Nephron (organoid): Measurements from ENCODE around the gene USE1.
A peak's percentile ranks its signal among the peaks of the same experiment; 100 is the strongest.

ENCODE experiments used
- H3K27ac Mint-ChIP-seq, 3 experiments: 2 replicates each; pipeline ENCODE4 v1.8.0; 2020; ENCODE audit warnings: mixed read lengths in 3 of 3, mild to moderate bottlenecking in 2 of 3, moderate library complexity in 1 of 3
- H3K27me3 Mint-ChIP-seq: 2 replicates; pipeline ENCODE4 v1.8.0; 2021; ENCODE audit warnings: low read depth, mild to moderate bottlenecking, moderate library complexity, mixed read lengths
- H3K36me3 Mint-ChIP-seq: 2 replicates; pipeline ENCODE4 v1.8.0; 2020; ENCODE audit warnings: low read depth, mixed read lengths
- H3K4me1 Mint-ChIP-seq: 2 replicates; pipeline ENCODE4 v1.8.0; 2020; ENCODE audit warnings: mixed read lengths
- H3K4me3 Mint-ChIP-seq, 3 experiments: 2 replicates each; pipeline ENCODE4 v1.8.0; 2020; ENCODE audit warnings: mild to moderate bottlenecking in 3 of 3, mixed read lengths in 3 of 3, moderate library complexity in 2 of 3
- H3K9me3 Mint-ChIP-seq: 2 replicates; pipeline ENCODE4 v1.8.0; 2020; ENCODE audit warnings: mixed read lengths
- CTCF ChIP-seq, 3 experiments: fragments of 200-600 bp; sonication (generic); IDR thresholded peaks; one replicate each; pipeline ENCODE4 v1.5.0; 2021; ENCODE audit warnings: antibody characterized with exemption in 3 of 3; ENCODE audit not compliant: unreplicated experiment in 3 of 3

Gene USE1

GRCh38 chr19:17236811-17237543 is 21.8 kb downstream of the USE1 start:
- no peak for TF ChIP-seq CTCF (IDR thresholded peaks at IDR 0.05; ENCODE audit: unreplicated experiment in 3 of 3)
- Mint-ChIP-seq H3K9me3 (no peaks in the 10 kb centered on the region), H3K4me3 (peak overlapping the region; percentile 27 to 68 (median 50)), H3K4me1 (peaks cover 15% of the 10 kb centered on the region), H3K27ac (no peak overlapping the region), H3K36me3 (peaks cover 21% of the 10 kb centered on the region), H3K27me3 (no peaks in the 10 kb centered on the region)

GRCh38 chr19:17237747-17238706 is 22.9 kb downstream of the USE1 start:
- no peak overlapping the region for H3K27ac Mint-ChIP-seq
- no peaks in the 10 kb centered on the region for H3K27me3 Mint-ChIP-seq
- H3K9me3 Mint-ChIP-seq = no peaks in the 10 kb centered on the region
- peaks cover 18% of the 10 kb centered on the region for H3K4me1 Mint-ChIP-seq
- peaks cover 16% of the 10 kb centered on the region for H3K36me3 Mint-ChIP-seq
- no peak for TF ChIP-seq CTCF (IDR thresholded peaks at IDR 0.05; ENCODE audit: unreplicated experiment in 3 of 3)
- H3K4me3 Mint-ChIP-seq = peak overlapping the region; percentile 37 to 68 (median 43)

GRCh38 chr19:17240062-17240752 is 25.1 kb downstream of the USE1 start:
- Mint-ChIP-seq H3K36me3 (peaks cover 11% of the 10 kb centered on the region), H3K4me3 (peak overlapping the region; percentile 41 to 67 (median 46)), H3K27me3 (no peaks in the 10 kb centered on the region), H3K9me3 (no peaks in the 10 kb centered on the region), H3K4me1 (peaks cover 24% of the 10 kb centered on the region), H3K27ac (peak overlapping the region; percentile 48 to 89 (median 65))
- no peak for TF ChIP-seq CTCF (IDR thresholded peaks at IDR 0.05; ENCODE audit: unreplicated experiment in 3 of 3)

- no peaks in the 10 kb centered on the region for H3K9me3 Mint-ChIP-seq
Observed at GRCh38 chr19:17240826-17241399, 25.8 kb downstream of the USE1 start.

More at GRCh38 chr19:17240826-17241399, 25.8 kb downstream of the USE1 start:
- Mint-ChIP-seq H3K4me3 (peak overlapping the region; percentile 65 to 76 (median 67)), H3K36me3 (peaks cover 11% of the 10 kb centered on the region), H3K4me1 (peaks cover 24% of the 10 kb centered on the region), H3K27ac (peak overlapping the region; percentile 48 to 89 (median 65)), H3K27me3 (no peaks in the 10 kb centered on the region)
- no peak for TF ChIP-seq CTCF (IDR thresholded peaks at IDR 0.05; ENCODE audit: unreplicated experiment in 3 of 3)
